Measurements from ENCODE around the gene MRPL2.

MRPL2 gene

DNA sequence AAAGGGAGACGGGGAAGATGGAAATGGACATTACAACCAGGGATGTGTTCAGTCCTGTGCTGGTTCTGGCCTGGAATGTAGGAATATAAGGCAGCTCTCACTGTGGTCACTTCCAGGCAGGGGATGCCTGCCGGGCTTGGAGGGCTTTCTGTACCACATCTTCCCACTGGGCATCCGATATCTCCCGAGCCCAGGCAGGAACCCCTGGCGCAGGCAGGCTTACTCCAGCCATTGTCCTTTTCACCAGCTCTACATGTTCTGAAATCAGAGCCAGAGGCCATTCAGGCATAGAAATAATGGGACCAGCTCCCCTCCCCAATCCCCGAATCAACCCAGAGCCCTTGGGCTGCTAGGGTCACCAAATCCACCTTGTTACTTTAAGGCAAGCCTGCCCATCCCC, 46.9 kb downstream of the MRPL2 start:
- TF ChIP-seq CTCF (IDR thresholded peaks at IDR 0.05): no peak

- no peak for TF ChIP-seq CTCF (IDR thresholded peaks at IDR 0.05)
These were observed 48.0 kb downstream of the MRPL2 start for GRCh38 chr6:43011207-43011606.

DNA sequence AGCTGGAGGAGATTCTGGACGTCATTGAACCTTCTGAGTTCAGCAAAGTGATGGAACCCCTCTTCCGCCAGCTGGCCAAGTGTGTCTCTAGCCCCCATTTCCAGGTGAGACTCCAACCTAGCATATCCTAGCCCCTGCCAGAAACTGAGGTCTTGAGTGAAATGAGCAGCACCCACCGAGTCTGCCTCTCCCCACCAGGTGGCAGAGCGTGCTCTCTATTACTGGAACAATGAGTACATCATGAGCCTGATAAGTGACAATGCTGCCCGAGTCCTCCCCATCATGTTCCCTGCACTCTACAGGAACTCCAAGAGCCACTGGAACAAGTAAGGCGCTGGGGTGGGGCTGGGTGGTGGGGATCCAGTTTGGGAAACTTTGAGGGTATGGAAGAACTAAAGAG, 50.1 kb downstream of the MRPL2 start:
- no peak; the same call in 1 of the 2 replicates for TF ChIP-seq CTCF (IDR thresholded peaks at IDR 0.05)

GRCh38 chr6:43007126-43007525, 52.1 kb downstream of the MRPL2 start:
- TF ChIP-seq CTCF (IDR thresholded peaks at IDR 0.05): no peak

DNA sequence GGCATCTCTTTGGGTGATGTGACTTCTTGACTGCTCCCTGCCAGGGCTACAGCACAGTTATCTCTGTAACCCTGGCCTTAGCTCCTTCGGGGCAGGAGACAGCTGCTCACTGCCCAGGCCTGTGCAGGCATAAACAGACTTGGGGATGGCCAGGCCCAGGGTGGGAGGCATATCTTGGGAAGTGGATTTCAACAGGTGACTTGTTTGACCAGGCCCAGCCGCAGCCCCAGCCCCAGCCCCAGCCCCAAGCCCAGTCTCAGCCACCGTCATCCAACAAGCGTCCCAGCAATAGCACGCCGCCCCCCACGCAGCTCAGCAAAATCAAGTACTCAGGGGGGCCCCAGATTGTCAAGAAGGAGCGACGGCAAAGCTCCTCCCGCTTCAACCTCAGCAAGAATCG, 53.0 kb downstream of the MRPL2 start:
- no peak for TF ChIP-seq CTCF (IDR thresholded peaks at IDR 0.05)

DNA sequence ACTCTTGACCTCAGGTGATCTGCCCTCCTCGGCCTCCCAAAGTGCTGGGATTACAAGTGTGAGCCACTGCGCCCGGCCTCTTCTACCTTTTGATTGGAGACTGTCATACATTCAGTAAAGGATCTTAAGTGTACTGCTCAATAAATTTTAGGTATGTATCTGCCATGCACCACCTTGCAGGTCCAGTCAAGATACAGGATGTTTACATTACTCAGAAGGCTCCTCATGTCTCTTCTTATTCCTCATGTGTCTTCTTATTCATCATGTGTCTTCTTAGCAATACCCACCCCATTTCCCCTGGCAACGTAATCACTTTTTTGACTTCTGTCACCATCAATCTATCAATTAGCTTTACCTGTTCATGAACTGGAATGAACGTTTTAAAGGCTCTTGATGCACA, 53.4 kb downstream of the MRPL2 start:
- no peak for TF ChIP-seq CTCF (IDR thresholded peaks at IDR 0.05)

Data from LNCAP (cell line).